MM.1S (cell line): ENCODE data around the gene KAT6B.
A peak's percentile ranks its signal among the peaks of the same experiment; 100 is the strongest.

Experiments used
- DNase-seq: peaks from one replicate; pipeline ENCODE4 v3.0.0-alpha.2; 2015
- H2AFZ ChIP-seq: fragments of 300-600 bp; sonication (generic); 2 replicates; pipeline ENCODE4 v1.6.0; 2016; ENCODE audit warnings: antibody characterized with exemption, low read length
- H3F3A ChIP-seq: fragments of 300-600 bp; sonication (generic); 2 replicates; pipeline ENCODE4 v1.6.1; 2016; ENCODE audit warnings: mild to moderate bottlenecking, antibody characterized with exemption, low read length, moderate library complexity, mixed read lengths; ENCODE audit not compliant: insufficient read depth
- H3K27ac ChIP-seq: fragments of 300-600 bp; sonication (generic); 2 replicates; pipeline ENCODE4 v1.5.1; 2016; ENCODE audit warnings: mild to moderate bottlenecking, low read length
- H3K27me3 ChIP-seq: fragments of 300-600 bp; sonication (generic); replicated peaks from 2 replicates; pipeline ENCODE4 v1.6.0; 2016; ENCODE audit warnings: low read length; ENCODE audit not compliant: insufficient read depth
- H3K36me3 ChIP-seq: fragments of 300-600 bp; sonication (generic); replicated peaks from 2 replicates; pipeline ENCODE4 v1.6.1; 2016; ENCODE audit warnings: mild to moderate bottlenecking, low read length, mixed read lengths; ENCODE audit not compliant: insufficient read depth
- H3K4me1 ChIP-seq: fragments of 300-600 bp; sonication (generic); 2 replicates; pipeline ENCODE4 v1.6.1; 2016; ENCODE audit warnings: low read length, mixed read lengths
- H3K4me2 ChIP-seq: fragments of 300-600 bp; sonication (generic); 2 replicates; pipeline ENCODE4 v1.6.0; 2016; ENCODE audit warnings: low read depth, low read length
- H3K4me3 ChIP-seq: fragments of 300-600 bp; sonication (generic); 2 replicates; pipeline ENCODE4 v1.5.1; 2016; ENCODE audit warnings: low read length, mixed read lengths
- H3K79me2 ChIP-seq: fragments of 300-600 bp; sonication (generic); 2 replicates; pipeline ENCODE4 v1.6.1; 2016; ENCODE audit warnings: mixed run types, low read length, mixed read lengths
- H3K9ac ChIP-seq: fragments of 300-600 bp; sonication (generic); 2 replicates; pipeline ENCODE4 v1.6.1; 2016; ENCODE audit warnings: low read length, mixed read lengths
- H3K9me2 ChIP-seq: fragments of 300-600 bp; sonication (generic); replicated peaks from 2 replicates; pipeline ENCODE4 v1.6.1; 2016; ENCODE audit warnings: mild to moderate bottlenecking, low read length, mixed read lengths; ENCODE audit not compliant: insufficient read depth
- H3K9me3 ChIP-seq: fragments of 300-600 bp; sonication (generic); replicated peaks from 2 replicates; pipeline ENCODE4 v1.6.1; 2016; ENCODE audit warnings: mild to moderate bottlenecking, low read length, mixed read lengths; ENCODE audit not compliant: insufficient read depth
- H4K20me1 ChIP-seq: fragments of 300-600 bp; sonication (generic); 2 replicates; pipeline ENCODE4 v1.6.1; 2016; ENCODE audit warnings: mild to moderate bottlenecking, low read length, moderate library complexity, mixed read lengths; ENCODE audit not compliant: insufficient read depth
- EZH2 ChIP-seq: fragments of 300-600 bp; sonication (generic); optimal IDR thresholded peaks from 2 replicates; pipeline ENCODE3; 2017; ENCODE audit warnings: low read depth, mild to moderate bottlenecking, antibody characterized with exemption, low read length, mixed read lengths
- EZH2phosphoT487 ChIP-seq: fragments of 300-600 bp; sonication (generic); IDR thresholded peaks from 2 replicates; pipeline ENCODE4 v1.6.1; 2018; ENCODE audit warnings: antibody characterized with exemption, low read length
- TF ChIP-seq, protein P1 (sequence below): fragments of 300-600 bp; sonication (generic); IDR thresholded peaks from 2 replicates; pipeline ENCODE4 v1.5.1; 2016; ENCODE audit warnings: antibody characterized with exemption, low read length, mixed read lengths

Gene KAT6B

DNA sequence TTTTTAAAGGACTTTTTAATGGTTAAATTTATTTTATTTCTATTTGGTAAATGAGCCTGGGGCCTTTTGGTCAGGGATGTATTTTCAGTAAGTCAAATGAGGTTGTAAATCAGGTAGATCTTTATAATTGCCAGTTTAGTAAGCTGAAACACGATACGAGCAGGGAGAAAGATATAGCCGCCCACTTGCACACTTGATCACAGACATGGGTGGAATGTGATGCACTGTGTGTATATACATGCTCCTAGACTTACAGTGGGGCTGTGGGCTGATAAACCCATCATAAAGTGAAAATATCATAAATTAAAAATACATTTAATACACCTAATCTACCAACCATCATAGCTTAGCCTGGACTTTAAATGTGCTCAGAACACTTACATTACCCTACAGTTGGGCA, 165.7 kb downstream of the KAT6B start:
- H3K4me1 ChIP-seq = peaks cover 36% of the 10 kb centered on the region
- TF ChIP-seq, protein P1, sequence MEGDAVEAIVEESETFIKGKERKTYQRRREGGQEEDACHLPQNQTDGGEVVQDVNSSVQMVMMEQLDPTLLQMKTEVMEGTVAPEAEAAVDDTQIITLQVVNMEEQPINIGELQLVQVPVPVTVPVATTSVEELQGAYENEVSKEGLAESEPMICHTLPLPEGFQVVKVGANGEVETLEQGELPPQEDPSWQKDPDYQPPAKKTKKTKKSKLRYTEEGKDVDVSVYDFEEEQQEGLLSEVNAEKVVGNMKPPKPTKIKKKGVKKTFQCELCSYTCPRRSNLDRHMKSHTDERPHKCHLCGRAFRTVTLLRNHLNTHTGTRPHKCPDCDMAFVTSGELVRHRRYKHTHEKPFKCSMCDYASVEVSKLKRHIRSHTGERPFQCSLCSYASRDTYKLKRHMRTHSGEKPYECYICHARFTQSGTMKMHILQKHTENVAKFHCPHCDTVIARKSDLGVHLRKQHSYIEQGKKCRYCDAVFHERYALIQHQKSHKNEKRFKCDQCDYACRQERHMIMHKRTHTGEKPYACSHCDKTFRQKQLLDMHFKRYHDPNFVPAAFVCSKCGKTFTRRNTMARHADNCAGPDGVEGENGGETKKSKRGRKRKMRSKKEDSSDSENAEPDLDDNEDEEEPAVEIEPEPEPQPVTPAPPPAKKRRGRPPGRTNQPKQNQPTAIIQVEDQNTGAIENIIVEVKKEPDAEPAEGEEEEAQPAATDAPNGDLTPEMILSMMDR = no peak
- TF ChIP-seq EZH2phosphoT487 (no peak), EZH2 (no peak)
- no peak overlapping the region for H3K9ac ChIP-seq
- no peaks in the 10 kb centered on the region for H3K36me3 ChIP-seq
- no peak overlapping the region for H3K4me2 ChIP-seq
- H3F3A ChIP-seq = no peaks in the 10 kb centered on the region
- H3K4me3 ChIP-seq = no peak overlapping the region
- H3K27ac ChIP-seq = no peak overlapping the region
- no peak for DNase-seq
- H3K27me3 ChIP-seq = no peaks in the 10 kb centered on the region
- H4K20me1 ChIP-seq = no peaks in the 10 kb centered on the region
- no peaks in the 10 kb centered on the region for H3K9me2 ChIP-seq
- no peak overlapping the region for H2AFZ ChIP-seq
- H3K79me2 ChIP-seq = no peaks in the 10 kb centered on the region
- H3K9me3 ChIP-seq = no peaks in the 10 kb centered on the region

DNA sequence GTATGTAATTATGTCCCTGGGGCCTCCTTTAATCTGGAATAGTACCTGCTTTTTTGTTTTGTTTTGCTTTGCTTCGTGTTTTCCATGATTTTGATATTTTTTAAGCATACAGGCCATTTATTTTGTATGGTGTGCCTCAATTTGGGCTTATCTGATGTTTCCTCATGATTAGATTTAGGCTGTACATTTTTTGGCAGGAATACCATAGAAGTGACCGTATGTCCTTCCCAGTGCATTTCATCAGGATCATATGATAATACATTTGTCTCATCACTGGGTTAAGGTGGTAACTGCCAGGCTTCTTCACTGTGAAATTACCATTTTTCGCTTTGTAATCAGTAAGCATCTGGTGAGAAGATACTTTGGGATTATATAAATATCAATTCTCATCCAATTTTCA, 167.2 kb downstream of the KAT6B start:
- H3K27ac ChIP-seq = no peak overlapping the region
- H3K36me3 ChIP-seq = no peaks in the 10 kb centered on the region
- no peaks in the 10 kb centered on the region for H3K79me2 ChIP-seq
- H2AFZ ChIP-seq = no peak overlapping the region
- no peak overlapping the region for H3K4me3 ChIP-seq
- TF ChIP-seq EZH2phosphoT487 = no peak
- TF ChIP-seq EZH2 = no peak
- TF ChIP-seq, protein P1 = no peak
- no peak for DNase-seq
- peaks cover 22% of the 10 kb centered on the region for H3K4me1 ChIP-seq
- H3K27me3 ChIP-seq = no peaks in the 10 kb centered on the region
- H3K4me2 ChIP-seq = no peak overlapping the region
- no peaks in the 10 kb centered on the region for H3K9me3 ChIP-seq
- no peak overlapping the region for H3K9ac ChIP-seq
- H3F3A ChIP-seq = no peaks in the 10 kb centered on the region
- no peaks in the 10 kb centered on the region for H4K20me1 ChIP-seq
- no peaks in the 10 kb centered on the region for H3K9me2 ChIP-seq

DNA sequence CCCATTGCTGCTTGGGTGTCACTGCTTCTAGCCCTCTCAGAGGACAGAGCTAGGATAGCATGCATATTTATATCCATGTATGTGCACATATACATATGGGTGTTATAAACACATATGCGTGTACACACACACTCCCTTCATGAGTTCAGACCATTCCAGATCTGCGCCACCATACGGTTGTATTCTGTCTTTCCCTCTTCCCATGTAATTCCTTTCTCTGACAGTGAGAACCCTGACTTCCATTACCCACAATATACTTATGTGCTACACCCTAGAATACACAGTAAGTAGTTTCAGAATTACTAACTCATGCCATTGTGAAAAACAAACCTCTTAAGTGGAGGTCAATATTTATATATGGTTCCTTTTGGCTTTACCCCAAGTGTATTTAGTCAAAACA, 168.5 kb downstream of the KAT6B start:
- H4K20me1 ChIP-seq = no peaks in the 10 kb centered on the region
- no peaks in the 10 kb centered on the region for H3K27me3 ChIP-seq
- no peaks in the 10 kb centered on the region for H3K9me3 ChIP-seq
- H2AFZ ChIP-seq = no peak overlapping the region
- H3K4me1 ChIP-seq = peaks cover 18% of the 10 kb centered on the region
- H3K4me2 ChIP-seq = 0 out of 2 replicates have a peak overlapping the region, but pooled peaks have one; percentile 26
- DNase-seq = no peak
- TF ChIP-seq, protein P1 = no peak
- TF ChIP-seq EZH2phosphoT487 = no peak
- TF ChIP-seq EZH2 = no peak
- no peak overlapping the region for H3K4me3 ChIP-seq
- no peaks in the 10 kb centered on the region for H3F3A ChIP-seq
- no peak overlapping the region for H3K27ac ChIP-seq
- H3K79me2 ChIP-seq = no peaks in the 10 kb centered on the region
- H3K9ac ChIP-seq = no peak overlapping the region
- H3K9me2 ChIP-seq = no peaks in the 10 kb centered on the region
- H3K36me3 ChIP-seq = no peaks in the 10 kb centered on the region

DNA sequence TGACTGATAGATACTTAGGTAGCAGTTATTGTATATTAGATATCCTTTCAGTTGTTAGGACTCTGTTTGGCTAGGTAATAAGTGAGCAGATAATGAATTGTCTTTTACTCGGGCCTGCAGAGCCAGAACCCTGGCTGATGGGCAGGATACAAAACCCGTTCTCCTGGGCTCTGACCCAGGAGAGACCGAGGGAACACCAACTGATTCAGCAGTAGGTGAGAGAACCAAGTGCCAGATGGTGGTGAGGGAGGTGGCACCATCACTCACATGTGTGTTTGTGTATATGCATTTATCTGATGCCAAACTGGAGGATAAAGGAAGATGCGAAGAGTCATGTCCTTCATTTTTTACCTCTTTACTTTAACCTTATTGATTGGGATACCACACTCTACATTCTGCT, 169.4 kb downstream of the KAT6B start:
- Histone ChIP-seq H3K4me1 (peaks cover 26% of the 10 kb centered on the region), H3F3A (peaks cover 5% of the 10 kb centered on the region), H3K9ac (no peak overlapping the region), H3K4me2 (no peak overlapping the region), H3K4me3 (no peak overlapping the region), H2AFZ (no peak overlapping the region), H3K9me3 (no peaks in the 10 kb centered on the region), H3K27ac (no peak overlapping the region), H3K9me2 (no peaks in the 10 kb centered on the region), H3K79me2 (no peaks in the 10 kb centered on the region), H3K27me3 (no peaks in the 10 kb centered on the region), H4K20me1 (no peaks in the 10 kb centered on the region), H3K36me3 (no peaks in the 10 kb centered on the region)
- no peak for TF ChIP-seq EZH2
- TF ChIP-seq, protein P1 = no peak
- no peak for TF ChIP-seq EZH2phosphoT487
- DNase-seq = no peak
